AG09319 (cell line): ENCODE data around the gene ICAM4.

Experiments
- DNase-seq: peaks from one replicate; pipeline ENCODE4 v3.0.0-alpha.2; 2010; ENCODE audit warnings: low read depth; ENCODE audit errors: extremely low read depth
- CTCF ChIP-seq: IDR thresholded peaks from 2 replicates; pipeline ENCODE4 v1.5.1; 2011; ENCODE audit warnings: low read depth, mild to moderate bottlenecking, inconsistent platforms, low read length, moderate library complexity

Gene ICAM4

GRCh38 chr19:10289167-10289835 is 2.5 kb downstream of the ICAM4 start:
- no peak for TF ChIP-seq CTCF
- no peak for DNase-seq

- DNase-seq, result no peak
- no peak for TF ChIP-seq CTCF
These were observed 3.1 kb downstream of the ICAM4 start, which contains the start of gene ICAM5 for GRCh38 chr19:10289836-10290356. ICAM5 (plus strand) TSS chr19:10289952; CDS start chr19:10290044, 92 bp downstream.

GRCh38 chr19:10290357-10290875 is 3.7 kb downstream of the ICAM4 start:
- no peak for TF ChIP-seq CTCF
- DNase-seq, result no peak

- no peak for TF ChIP-seq CTCF
- no peak for DNase-seq
These were observed 4.3 kb downstream of the ICAM4 start for GRCh38 chr19:10290876-10291553.

GRCh38 chr19:10291554-10292205 is 4.9 kb downstream of the ICAM4 start:
- TF ChIP-seq CTCF, result no peak
- DNase-seq, result no peak

GRCh38 chr19:10292206-10292788 is 5.5 kb downstream of the ICAM4 start:
- TF ChIP-seq CTCF, result no peak
- DNase-seq, result no peak
